Duodenal mucosa (tissue), 2 donors: ENCODE results near the gene ERN1.

ENCODE experiments used
- H3K27ac ChIP-seq: one replicate; pipeline ENCODE4 v1.7.0; 2013; ENCODE audit warnings: low read depth, low read length
- H3K27me3 ChIP-seq, 2 donors: one replicate each; pipeline ENCODE4 v1.7.0; 2013; ENCODE audit warnings: low read length in 2 of 2, control low read depth in 1 of 2; ENCODE audit not compliant: insufficient read depth in 2 of 2, control insufficient read depth in 1 of 2
- H3K36me3 ChIP-seq, 2 donors: one replicate each; pipeline ENCODE4 v1.7.0; 2013; ENCODE audit warnings: low read length in 2 of 2, control low read depth in 1 of 2; ENCODE audit not compliant: insufficient read depth in 2 of 2, control insufficient read depth in 1 of 2
- H3K4me1 ChIP-seq, 2 donors: one replicate each; pipeline ENCODE4 v1.7.0; 2013; ENCODE audit warnings: low read length in 2 of 2, control low read depth in 1 of 2; ENCODE audit not compliant: insufficient read depth in 2 of 2, control insufficient read depth in 1 of 2
- H3K4me3 ChIP-seq, 2 donors: one replicate each; pipeline ENCODE4 v1.7.0; 2013; ENCODE audit warnings: low read length in 2 of 2, low read depth in 1 of 2
- H3K9ac ChIP-seq, 2 donors: one replicate each; pipeline ENCODE4 v1.7.0; 2013; ENCODE audit warnings: low read length in 2 of 2, low read depth in 1 of 2
- H3K9me3 ChIP-seq, 2 donors: one replicate each; pipeline ENCODE4 v1.7.0; 2013; ENCODE audit warnings: low read length in 2 of 2, control low read depth in 1 of 2; ENCODE audit not compliant: control insufficient read depth in 1 of 2

Gene ERN1

DNA sequence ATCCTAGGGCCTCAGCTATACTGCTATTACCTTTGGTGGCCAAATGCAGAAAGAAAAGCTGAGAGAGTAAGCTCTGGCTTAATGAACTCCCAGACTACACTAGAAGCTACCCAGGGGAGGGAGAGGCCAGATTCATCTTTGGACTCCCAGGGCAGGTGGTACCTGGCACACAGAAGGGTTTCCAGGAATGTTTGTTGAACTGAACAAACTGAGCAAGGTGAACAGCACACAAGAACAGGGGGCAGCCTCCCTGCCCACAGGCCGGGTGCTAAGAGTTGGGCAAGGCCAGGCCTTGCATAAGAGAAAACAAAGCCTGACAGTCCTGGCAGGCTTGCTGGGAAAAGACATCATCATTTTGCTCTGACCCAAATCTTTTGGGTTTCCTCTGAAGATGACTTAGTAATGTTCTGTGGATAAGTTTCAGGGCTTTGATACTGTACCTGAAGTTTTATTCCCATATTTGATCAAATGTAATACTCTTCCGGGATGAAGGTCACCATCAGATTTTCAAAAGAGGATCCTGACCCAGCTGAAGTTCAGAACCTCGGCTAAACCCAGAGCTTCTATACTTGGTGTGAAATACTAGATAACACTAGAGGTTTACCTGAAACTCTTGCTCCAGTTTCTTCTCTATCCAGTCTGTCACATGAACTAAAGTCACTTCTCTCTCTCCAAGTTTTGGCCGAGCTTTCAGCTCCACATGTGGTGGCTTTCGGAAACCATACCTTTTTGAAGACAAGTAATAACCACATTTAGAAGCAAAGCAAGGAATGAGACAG is 20.5 kb upstream of the ERN1 start:
- Histone ChIP-seq H3K36me3 (peaks cover 3 to 23% of the 10 kb centered on the region in 2 donors), H3K4me3 (no peak overlapping the region), H3K9me3 (no peaks in the 10 kb centered on the region), H3K4me1 (peaks cover 19 to 22% of the 10 kb centered on the region in 2 donors), H3K27ac (no peak overlapping the region), H3K9ac (no peak overlapping the region), H3K27me3 (no peaks in the 10 kb centered on the region)

DNA sequence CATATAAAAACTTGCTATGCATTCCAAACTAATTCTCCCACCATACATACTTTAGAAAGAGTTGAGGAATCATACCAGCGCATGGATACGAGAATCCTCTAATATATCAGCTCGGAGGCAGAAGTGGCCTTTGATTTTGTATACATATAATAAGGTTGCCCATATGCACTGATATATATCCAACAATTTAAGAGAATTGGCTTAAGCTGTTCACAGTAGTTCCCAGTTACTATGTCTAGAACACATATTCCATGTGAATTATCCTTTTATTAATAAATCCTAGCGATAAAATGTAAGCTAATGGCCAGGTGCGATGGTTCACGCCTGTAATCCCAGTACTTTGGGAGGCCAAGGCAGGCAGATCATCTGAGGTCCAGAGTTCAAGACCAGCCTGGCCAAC is 19.3 kb upstream of the ERN1 start:
- H3K36me3 ChIP-seq: peaks cover 3 to 16% of the 10 kb centered on the region in 2 donors
- H3K4me3 ChIP-seq: no peak overlapping the region
- no peak overlapping the region for H3K9ac ChIP-seq
- no peaks in the 10 kb centered on the region for H3K9me3 ChIP-seq
- no peaks in the 10 kb centered on the region for H3K27me3 ChIP-seq
- no peak overlapping the region for H3K27ac ChIP-seq
- H3K4me1 ChIP-seq: peaks cover 19 to 22% of the 10 kb centered on the region in 2 donors

DNA sequence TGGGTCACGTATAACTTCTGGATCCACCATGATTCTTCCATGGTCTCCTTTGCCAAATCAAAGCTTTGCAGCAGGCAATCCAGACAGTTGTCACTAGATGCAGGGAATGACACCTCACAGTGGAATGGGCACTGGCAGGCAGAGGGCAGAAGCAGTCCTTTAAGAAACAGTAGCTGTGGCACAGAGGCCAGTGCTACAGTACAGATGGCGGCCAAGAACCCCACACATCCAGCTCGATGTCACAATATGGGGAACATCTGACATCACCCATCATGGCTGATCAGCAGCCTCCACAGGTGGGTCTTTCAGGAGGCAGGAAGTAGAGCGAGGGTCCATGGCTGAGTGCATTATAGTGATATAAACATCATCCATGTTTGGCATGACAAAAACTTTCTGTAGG is 18.8 kb upstream of the ERN1 start:
- H3K4me3 ChIP-seq: no peak overlapping the region
- H3K27ac ChIP-seq: no peak overlapping the region
- peaks cover 19 to 22% of the 10 kb centered on the region in 2 donors for H3K4me1 ChIP-seq
- H3K27me3 ChIP-seq: no peaks in the 10 kb centered on the region
- H3K9me3 ChIP-seq: no peaks in the 10 kb centered on the region
- H3K36me3 ChIP-seq: peaks cover 3 to 16% of the 10 kb centered on the region in 2 donors
- no peak overlapping the region for H3K9ac ChIP-seq

DNA sequence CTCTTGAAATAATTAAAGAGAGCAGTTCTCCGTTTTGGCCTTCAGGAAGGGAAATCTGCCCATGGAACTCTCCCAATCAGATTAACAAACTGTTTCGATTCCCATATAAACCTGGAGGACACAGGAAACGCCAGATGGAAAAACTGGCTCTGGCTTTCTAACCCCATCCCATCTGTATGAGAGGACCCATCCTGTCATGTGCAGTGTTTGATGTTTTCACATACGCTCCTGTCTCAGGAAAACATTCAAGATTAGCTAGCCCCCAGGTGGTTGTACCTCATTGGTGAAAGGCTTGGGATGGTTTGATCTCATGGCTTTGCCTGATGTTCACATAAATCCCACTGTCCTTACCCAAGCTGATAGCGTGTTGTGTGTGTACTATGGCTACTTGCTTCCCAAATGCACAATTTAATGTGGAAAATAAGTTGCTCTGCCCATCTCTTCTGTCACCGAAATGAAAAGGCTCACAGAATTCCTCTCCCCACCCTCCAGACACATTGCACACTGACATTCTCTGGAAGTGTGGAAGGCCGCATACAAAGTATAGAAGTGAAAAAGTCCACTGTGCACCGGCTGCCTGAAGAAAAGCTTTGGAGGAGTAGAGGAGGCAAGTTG is 18.2 kb upstream of the ERN1 start:
- Histone ChIP-seq H3K27me3 (no peaks in the 10 kb centered on the region), H3K4me3 (no peak overlapping the region), H3K27ac (no peak overlapping the region), H3K9me3 (no peaks in the 10 kb centered on the region), H3K4me1 (peaks cover 19 to 22% of the 10 kb centered on the region in 2 donors), H3K36me3 (peaks cover 3 to 12% of the 10 kb centered on the region in 2 donors), H3K9ac (no peak overlapping the region)

DNA sequence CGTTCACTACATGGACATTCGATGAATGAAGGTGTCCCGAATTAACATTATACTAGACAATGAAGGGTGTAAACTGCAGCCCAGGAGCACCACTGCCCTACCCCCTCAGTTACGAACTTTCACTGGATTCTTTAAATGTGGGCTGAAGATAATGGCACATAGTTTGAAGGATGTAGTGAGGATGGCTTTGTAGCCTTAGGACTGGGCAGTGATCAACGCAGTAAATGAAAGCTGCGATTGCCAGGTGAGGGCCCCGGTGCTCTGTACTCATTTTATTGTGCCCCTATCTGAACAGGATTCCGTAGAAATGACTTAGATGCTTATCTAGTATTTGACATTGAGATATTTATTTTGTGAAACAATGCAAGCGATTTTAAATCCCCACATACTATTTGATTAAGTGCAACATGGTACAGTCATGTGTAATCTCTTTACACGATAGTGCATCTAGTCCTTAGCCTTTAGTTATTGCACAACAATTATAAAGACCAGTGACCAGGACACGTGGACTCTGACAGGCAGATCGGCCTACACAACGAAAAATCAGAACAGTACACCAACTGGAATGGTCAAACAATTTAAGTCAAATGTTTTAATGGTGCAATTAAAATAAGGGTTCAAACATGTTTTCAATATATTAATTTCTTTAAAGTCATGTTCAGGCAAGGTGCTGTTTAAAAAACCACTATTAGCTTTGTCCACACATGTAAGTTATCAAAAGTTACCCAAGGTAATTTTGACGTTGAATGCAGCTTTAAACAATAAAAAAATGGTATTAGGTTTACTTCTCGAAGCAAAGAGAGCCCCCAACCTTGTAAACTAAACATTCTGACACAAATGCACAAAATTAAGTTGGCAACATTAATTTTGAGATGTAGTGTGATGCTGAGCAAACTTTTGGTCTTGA is 17.4 kb upstream of the ERN1 start:
- peak overlapping the region; percentile 80 to 94 for H3K4me3 ChIP-seq
- no peaks in the 10 kb centered on the region for H3K9me3 ChIP-seq
- H3K27me3 ChIP-seq: no peaks in the 10 kb centered on the region
- H3K9ac ChIP-seq: peak overlapping the region; percentile 93 to 97
- peak overlapping the region; percentile 89 for H3K27ac ChIP-seq
- peaks cover 19 to 22% of the 10 kb centered on the region in 2 donors for H3K4me1 ChIP-seq
- peaks cover 3 to 5% of the 10 kb centered on the region in 2 donors for H3K36me3 ChIP-seq

DNA sequence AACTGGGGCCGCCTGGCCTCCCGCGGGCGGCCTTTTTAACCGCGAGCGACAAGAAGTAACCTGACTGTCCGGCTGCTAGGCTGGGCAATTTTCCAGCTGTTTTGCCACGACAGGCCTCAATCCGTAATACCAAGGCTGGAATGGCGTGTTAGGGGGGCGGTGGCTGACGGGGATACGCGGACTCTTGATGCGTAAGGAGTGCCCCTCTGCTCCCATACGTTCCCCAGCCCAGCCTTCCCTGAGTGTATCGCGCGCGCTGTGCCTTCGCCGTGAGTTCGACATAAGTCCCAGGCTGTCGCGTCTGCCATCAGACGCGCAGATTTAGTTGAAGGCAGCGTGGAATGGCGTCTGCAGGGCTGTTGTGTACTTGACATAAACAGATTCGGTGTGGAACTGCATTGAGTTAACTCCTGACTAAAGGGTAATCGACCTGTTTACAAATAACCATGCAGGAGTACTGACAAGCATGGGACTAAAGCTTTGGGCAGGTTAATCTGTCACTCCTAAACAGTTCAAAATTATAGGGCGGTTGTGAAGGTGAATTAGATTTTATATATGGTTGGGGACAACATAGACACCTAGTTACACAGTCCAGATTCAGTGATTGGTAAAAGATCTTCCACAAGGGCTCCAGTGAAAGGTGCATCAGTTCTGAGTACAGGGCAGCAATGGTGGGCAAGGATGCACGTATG is 16.6 kb upstream of the ERN1 start:
- Histone ChIP-seq H3K4me1 (peaks cover 19 to 22% of the 10 kb centered on the region in 2 donors), H3K9ac (peak overlapping the region; percentile 93 to 97), H3K36me3 (peaks cover 0 to 3% of the 10 kb centered on the region in 2 donors), H3K9me3 (no peaks in the 10 kb centered on the region), H3K4me3 (peak overlapping the region; percentile 80 to 94), H3K27me3 (no peaks in the 10 kb centered on the region), H3K27ac (peak overlapping the region; percentile 89)

DNA sequence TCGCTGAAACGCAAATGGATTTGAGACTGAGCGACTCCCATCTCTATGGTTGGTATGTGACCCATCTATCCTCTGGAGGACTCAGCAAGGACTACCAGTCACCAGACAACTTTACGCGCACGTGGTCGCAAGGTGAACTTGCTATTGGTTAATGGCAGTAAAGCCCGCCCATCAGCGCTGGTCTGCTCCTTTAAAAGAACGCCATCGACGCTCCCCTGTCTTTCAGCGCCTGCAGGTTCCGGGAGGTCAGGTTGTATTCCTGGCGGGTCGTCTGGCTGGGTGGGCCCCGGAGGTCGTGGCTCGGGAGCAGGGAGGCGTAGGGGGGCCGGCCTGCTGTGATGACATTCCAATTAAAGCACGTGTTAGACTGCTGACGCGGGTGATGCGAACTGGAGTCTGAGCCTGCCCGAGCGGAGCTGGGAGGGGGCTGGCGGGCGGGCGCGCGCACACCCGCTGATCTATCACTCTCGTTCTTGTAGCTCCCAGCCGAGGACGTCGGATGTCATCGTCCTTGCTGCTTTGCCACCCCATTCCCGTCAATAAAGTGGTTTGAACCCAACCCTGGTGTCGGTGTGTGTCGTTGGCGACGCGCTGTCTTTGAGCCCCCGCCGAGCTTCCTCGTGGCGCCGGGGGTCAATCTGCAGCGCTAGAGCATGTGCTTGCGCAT is 15.9 kb upstream of the ERN1 start:
- peaks cover 19 to 22% of the 10 kb centered on the region in 2 donors for H3K4me1 ChIP-seq
- no peaks in the 10 kb centered on the region for H3K9me3 ChIP-seq
- H3K36me3 ChIP-seq: peaks cover 0 to 3% of the 10 kb centered on the region in 2 donors
- H3K4me3 ChIP-seq: peak overlapping the region; percentile 80 to 94
- H3K27me3 ChIP-seq: no peaks in the 10 kb centered on the region
- peak overlapping the region; percentile 89 for H3K27ac ChIP-seq
- peak overlapping the region; percentile 93 to 97 for H3K9ac ChIP-seq

DNA sequence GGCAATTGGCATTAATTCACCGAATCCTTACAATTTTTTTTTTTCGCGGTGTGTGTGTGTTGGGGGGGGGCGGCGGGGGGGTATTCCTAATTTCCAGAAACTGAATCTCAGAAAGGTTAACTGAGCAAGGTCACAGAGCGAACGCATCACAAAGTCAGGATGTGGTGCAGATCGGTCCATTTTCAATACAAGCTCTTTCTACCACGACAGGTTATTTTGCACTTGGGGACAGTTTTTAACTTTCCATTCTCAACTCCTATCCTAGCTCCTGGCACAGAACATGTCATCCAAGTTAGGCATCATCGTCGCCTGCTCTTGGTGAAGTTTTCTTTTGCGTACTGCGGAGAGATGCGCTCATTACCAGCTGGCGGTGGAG is 15.4 kb upstream of the ERN1 start:
- Histone ChIP-seq H3K9ac (peak overlapping the region; percentile 83 to 97), H3K9me3 (no peaks in the 10 kb centered on the region), H3K27ac (peak overlapping the region; percentile 77), H3K27me3 (no peaks in the 10 kb centered on the region), H3K4me3 (peak overlapping the region; percentile 80 to 94), H3K4me1 (peaks cover 17 to 19% of the 10 kb centered on the region in 2 donors), H3K36me3 (peaks cover 0 to 3% of the 10 kb centered on the region in 2 donors)

DNA sequence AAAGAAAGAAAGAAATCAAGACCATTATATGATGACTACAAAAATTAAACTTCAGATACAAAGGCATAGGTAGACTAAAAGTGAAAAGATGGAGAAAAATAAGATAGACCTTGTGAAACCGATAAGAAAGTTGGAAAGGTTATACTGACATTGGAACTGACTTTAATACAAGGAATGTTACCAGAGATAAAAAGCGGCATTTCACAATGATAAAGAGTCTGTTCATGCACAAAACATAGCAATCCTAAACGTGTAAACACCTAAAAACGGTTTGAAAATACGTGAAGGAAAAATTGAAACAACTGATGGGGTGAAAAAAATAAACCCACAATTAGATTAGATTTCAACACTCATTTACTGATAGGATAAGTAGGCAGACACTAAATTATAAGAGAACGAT is 9.6 kb upstream of the ERN1 start:
- no peak overlapping the region for H3K9ac ChIP-seq
- H3K4me1 ChIP-seq: no peaks in the 10 kb centered on the region
- H3K4me3 ChIP-seq: no peak overlapping the region
- H3K9me3 ChIP-seq: no peaks in the 10 kb centered on the region
- no peaks in the 10 kb centered on the region for H3K27me3 ChIP-seq
- no peak overlapping the region for H3K27ac ChIP-seq
- H3K36me3 ChIP-seq: no peaks in the 10 kb centered on the region
